ENCODE results near the gene ZC3H12C.

- no peak for TF ChIP-seq CTCF (conservative IDR thresholded peaks at IDR 0.05 in 1 of 2, IDR thresholded peaks at IDR 0.05 in 1 of 2; ENCODE audit: extremely low read depth in 1 of 2, insufficient read depth in 1 of 2, low read depth in 1 of 2, low read length in 2 of 2)
- TF ChIP-seq EZH2 (IDR thresholded peaks at IDR 0.05; ENCODE audit: borderline replicate concordance, low read length): no peak
Measured at GRCh38 chr11:110131386-110132123, 38.4 kb downstream of the ZC3H12C start.

Measured in mammary epithelial cell (primary cell).